Caco-2 (cell line): ENCODE measurements around the gene ZFP91. TPM values are rescaled to one million over a fixed set of nuclear protein-coding genes. Genes with fewer than 3 reads are reported as not detected.
"Not testable (repeated sequence)": the region's sequence is repeated elsewhere in the genome, so short reads cannot be mapped to it uniquely, and the experiment has no call there.

Experiments
- BruUV-seq: library from RNA; stranded (reverse); fragments of 400-500 nt; replicated peaks from 2 replicates; lab custom pipeline; 2021; lab: Mats Ljungman, UMichigan
- CTCF ChIA-PET: fragments of 300-600 bp; sonication (Branson Sonifier 250); formaldehyde crosslinking; loops from one replicate; lab custom pipeline; 2022; ENCODE audit warnings: antibody characterized with exemption; lab: Charles Lee
- POLR2A ChIA-PET: fragments of 300-600 bp; sonication (Branson Sonifier 250); formaldehyde crosslinking; loops from one replicate; lab custom pipeline; 2022; ENCODE audit warnings: antibody characterized with exemption; lab: Charles Lee
- DNase-seq, 2 experiments: peaks; one replicate each; pipeline versions ENCODE4 v3.0.0 to v3.0.0-alpha.2; 2020 to 2022
- H3K27me3 ChIP-seq: replicated peaks from 2 replicates; pipeline ENCODE4 v1.6.0; 2011; ENCODE audit warnings: low read length; ENCODE audit not compliant: control insufficient read depth, insufficient read depth
- H3K36me3 ChIP-seq: 2 replicates; pipeline ENCODE4 v1.5.1; 2011; ENCODE audit warnings: low read length; ENCODE audit not compliant: control insufficient read depth, insufficient read depth
- H3K4me1 ChIP-seq: fragments of 250-450 bp; sonication (Bioruptor Pico); 2 replicates; pipeline ENCODE4 v1.5.1; 2020; ENCODE audit warnings: mild to moderate bottlenecking
- H3K4me3 ChIP-seq: 2 replicates; pipeline ENCODE4 v1.5.1; 2011; ENCODE audit warnings: low read depth, mild to moderate bottlenecking, control low read depth, low read length
- H3K9me3 ChIP-seq: fragments of 250-450 bp; sonication (Bioruptor Pico); 2 replicates; pipeline ENCODE4 v1.5.1; 2020; ENCODE audit warnings: mild to moderate bottlenecking, moderate library complexity
- H3K27ac Mint-ChIP-seq: one replicate; pipeline ENCODE4 v1.8.0; 2022; ENCODE audit warnings: mixed read lengths; ENCODE audit not compliant: unreplicated experiment
- H3K27me3 Mint-ChIP-seq: one replicate; pipeline ENCODE4 v1.8.0; 2022; ENCODE audit warnings: mixed read lengths; ENCODE audit not compliant: insufficient read depth, unreplicated experiment
- H3K36me3 Mint-ChIP-seq: one replicate; pipeline ENCODE4 v1.8.0; 2022; ENCODE audit warnings: mild to moderate bottlenecking, mixed read lengths; ENCODE audit not compliant: insufficient read depth, unreplicated experiment
- H3K4me1 Mint-ChIP-seq: one replicate; pipeline ENCODE4 v1.8.0; 2022; ENCODE audit warnings: low read depth, mixed read lengths; ENCODE audit not compliant: unreplicated experiment
- H3K4me3 Mint-ChIP-seq: one replicate; pipeline ENCODE4 v1.8.0; 2022; ENCODE audit warnings: mild to moderate bottlenecking, moderate library complexity, mixed read lengths; ENCODE audit not compliant: unreplicated experiment
- H3K9me3 Mint-ChIP-seq: one replicate; pipeline ENCODE4 v1.8.0; 2022; ENCODE audit warnings: mixed read lengths; ENCODE audit not compliant: unreplicated experiment
- CTCF ChIP-seq, 2 experiments: fragments of 200-600 bp in 1 of 2; IDR thresholded peaks; 1 replicate in 1 of 2; 2 replicates in 1 of 2; pipeline versions ENCODE4 v1.5.1 to v1.8.0; 2011 to 2022; ENCODE audit warnings: antibody characterized with exemption in 1 of 2, control low read depth in 1 of 2, inconsistent platforms in 1 of 2, low read depth in 1 of 2, low read length in 1 of 2, mild to moderate bottlenecking in 1 of 2, moderate library complexity in 1 of 2; ENCODE audit not compliant: insufficient read depth in 1 of 2, severe bottlenecking in 1 of 2, unreplicated experiment in 1 of 2
- intact Hi-C: fragments of 100-400 bp; cut with micrococcal nuclease; formaldehyde crosslinking; loops from one replicate; pipeline ENCODE4 v1.10.0; 2022; ENCODE audit not compliant: unreplicated experiment
- total RNA-seq: library from RNA; stranded (reverse); gene quantifications from 2 replicates; pipeline ENCODE4 v1.2.3, GENCODE V29; 2022

Gene ZFP91
- total RNA-seq, 1 experiment from 2014 or later: 40.6 TPM

GRCh38 chr11:58567889-58568512, 10.9 kb upstream of the ZFP91 start:
- no peaks in the 10 kb centered on the region for H3K4me1 Mint-ChIP-seq
- BruUV-seq: no TSS peak
- intact Hi-C loops: loop anchor here (1.0 to 2.0 kb wide), 2 partner anchors 221 to 490 kb away; no protein-coding TSS in a partner anchor
- Histone ChIP-seq H3K36me3 (no peaks in the 10 kb centered on the region), H3K27me3 (no peaks in the 10 kb centered on the region), H3K9me3 (no peaks in the 10 kb centered on the region), H3K4me3 (no peak overlapping the region), H3K4me1 (no peaks in the 10 kb centered on the region)
- TF ChIP-seq CTCF (IDR thresholded peaks at IDR 0.05; ENCODE audit: insufficient read depth in 1 of 2, low read depth in 1 of 2, low read length in 1 of 2, severe bottlenecking in 1 of 2, unreplicated experiment in 1 of 2): peak; percentile 86 to 95
- POLR2A ChIA-PET: no interaction called here
- H3K9me3 Mint-ChIP-seq: no peaks in the 10 kb centered on the region
- peaks cover 10% of the 10 kb centered on the region for H3K36me3 Mint-ChIP-seq
- DNase-seq: peak; percentile 68 to 73
- H3K4me3 Mint-ChIP-seq: no peak overlapping the region
- H3K27me3 Mint-ChIP-seq: no peaks in the 10 kb centered on the region
- CTCF ChIA-PET: interaction anchor here (0.6 to 1.8 kb wide), 10 partner anchors 10 to 590 kb away, joined by 3 to 12 read pairs (median 4); no protein-coding TSS in a partner anchor
- H3K27ac Mint-ChIP-seq: no peak overlapping the region

GRCh38 chr11:58572906-58573305, 6.0 kb upstream of the ZFP91 start:
- DNase-seq, H3K4me1 ChIP-seq, H3K9me3 ChIP-seq, H3K4me1 Mint-ChIP-seq, BruUV-seq, POLR2A ChIA-PET, intact Hi-C loops, H3K4me3 ChIP-seq, H3K36me3 ChIP-seq, H3K4me3 Mint-ChIP-seq, CTCF ChIA-PET, H3K27ac Mint-ChIP-seq, H3K27me3 Mint-ChIP-seq, H3K9me3 Mint-ChIP-seq, H3K27me3 ChIP-seq, H3K36me3 Mint-ChIP-seq: not testable (repeated sequence)

- no peaks in the 10 kb centered on the region for H3K27me3 ChIP-seq
- Mint-ChIP-seq H3K27ac (no peak overlapping the region), H3K9me3 (no peaks in the 10 kb centered on the region), H3K36me3 (peaks cover 13% of the 10 kb centered on the region), H3K4me3 (no peak overlapping the region), H3K27me3 (no peaks in the 10 kb centered on the region), H3K4me1 (no peaks in the 10 kb centered on the region)
- no TSS peak for BruUV-seq
- no peak for TF ChIP-seq CTCF (IDR thresholded peaks at IDR 0.05; ENCODE audit: insufficient read depth in 1 of 2, low read depth in 1 of 2, low read length in 1 of 2, severe bottlenecking in 1 of 2, unreplicated experiment in 1 of 2)
- no peaks in the 10 kb centered on the region for H3K4me1 ChIP-seq
- H3K36me3 ChIP-seq: no peaks in the 10 kb centered on the region
- intact Hi-C loops: no loop called here
- POLR2A ChIA-PET: no interaction called here
- H3K9me3 ChIP-seq: no peaks in the 10 kb centered on the region
- CTCF ChIA-PET: no interaction called here
- DNase-seq: no peak
- no peak overlapping the region for H3K4me3 ChIP-seq
These were observed 5.3 kb upstream of the ZFP91 start for GRCh38 chr11:58573451-58574104.
